ENCODE data around the gene FYB2.

FYB2 gene, protein sequence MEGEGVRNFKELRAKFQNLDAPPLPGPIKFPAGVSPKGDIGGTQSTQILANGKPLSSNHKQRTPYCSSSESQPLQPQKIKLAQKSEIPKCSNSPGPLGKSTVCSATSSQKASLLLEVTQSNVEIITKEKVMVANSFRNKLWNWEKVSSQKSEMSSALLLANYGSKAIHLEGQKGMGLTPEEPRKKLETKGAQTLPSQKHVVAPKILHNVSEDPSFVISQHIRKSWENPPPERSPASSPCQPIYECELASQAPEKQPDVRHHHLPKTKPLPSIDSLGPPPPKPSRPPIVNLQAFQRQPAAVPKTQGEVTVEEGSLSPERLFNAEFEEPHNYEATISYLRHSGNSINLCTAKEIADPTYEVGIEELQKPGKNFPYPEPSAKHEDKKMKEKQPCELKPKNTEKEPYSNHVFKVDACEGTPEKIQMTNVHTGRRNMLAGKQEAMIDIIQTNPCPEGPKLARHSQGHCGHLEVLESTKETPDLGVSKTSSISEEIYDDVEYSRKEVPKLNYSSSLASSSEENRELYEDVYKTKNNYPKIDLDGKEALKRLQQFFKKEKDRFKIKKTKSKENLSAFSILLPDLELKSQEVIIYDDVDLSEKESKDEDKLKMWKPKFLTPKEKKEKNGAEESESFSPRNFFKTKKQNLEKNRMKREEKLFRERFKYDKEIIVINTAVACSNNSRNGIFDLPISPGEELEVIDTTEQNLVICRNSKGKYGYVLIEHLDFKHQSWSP

GRCh38 chr1:56819387-56819899 lies at the start of gene FYB2:
TSS of gene FYB2 (minus strand) at chr1:56819404. CDS start at chr1:56819290, 114 bp downstream.
- DNase-seq = no peak

DNA sequence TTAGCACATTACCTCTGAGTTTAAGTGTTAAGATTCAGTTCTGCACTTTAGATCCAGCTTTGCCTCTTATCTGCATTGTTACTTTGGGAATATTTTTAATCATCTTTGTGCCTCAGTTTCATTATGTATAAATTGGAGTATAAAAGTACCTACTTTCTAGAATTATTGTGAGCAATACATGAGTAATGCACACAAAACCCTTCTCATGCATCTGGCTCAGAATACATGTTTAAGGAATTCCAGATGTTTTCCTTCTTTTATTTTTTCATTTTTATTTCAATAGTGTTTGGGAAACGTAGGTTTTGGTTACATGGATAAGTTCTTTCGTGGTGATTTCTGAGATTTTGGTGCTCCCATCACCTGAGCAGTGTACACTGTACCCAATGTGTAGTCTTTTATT lies 49.6 kb upstream of the FYB2 start:
- DNase-seq = no peak

GRCh38 chr1:56867491-56867890 lies 48.3 kb upstream of the FYB2 start:
- DNase-seq = no peak

DNA sequence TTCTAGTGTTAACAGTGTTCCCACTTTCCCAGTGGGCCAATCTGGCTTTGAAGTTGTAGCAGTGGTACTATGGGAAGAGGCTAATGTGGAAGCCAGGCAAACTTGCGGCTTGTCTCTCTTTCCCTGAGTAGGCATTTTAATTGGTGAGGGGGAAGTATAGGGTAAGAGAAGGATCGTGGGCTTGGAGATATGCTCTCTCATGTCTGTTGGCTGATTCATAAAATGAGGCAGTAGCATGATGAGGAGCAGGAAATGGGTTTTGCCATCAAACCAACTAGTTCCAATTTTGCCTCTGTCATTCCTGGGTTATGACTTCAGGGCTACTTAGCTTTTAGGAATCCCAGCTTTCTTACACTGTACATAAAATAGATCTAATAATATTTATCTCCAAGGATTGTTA lies 47.5 kb upstream of the FYB2 start:
- DNase-seq = no peak

GRCh38 chr1:56864430-56864829 lies 45.2 kb upstream of the FYB2 start:
- DNase-seq = no peak

DNA sequence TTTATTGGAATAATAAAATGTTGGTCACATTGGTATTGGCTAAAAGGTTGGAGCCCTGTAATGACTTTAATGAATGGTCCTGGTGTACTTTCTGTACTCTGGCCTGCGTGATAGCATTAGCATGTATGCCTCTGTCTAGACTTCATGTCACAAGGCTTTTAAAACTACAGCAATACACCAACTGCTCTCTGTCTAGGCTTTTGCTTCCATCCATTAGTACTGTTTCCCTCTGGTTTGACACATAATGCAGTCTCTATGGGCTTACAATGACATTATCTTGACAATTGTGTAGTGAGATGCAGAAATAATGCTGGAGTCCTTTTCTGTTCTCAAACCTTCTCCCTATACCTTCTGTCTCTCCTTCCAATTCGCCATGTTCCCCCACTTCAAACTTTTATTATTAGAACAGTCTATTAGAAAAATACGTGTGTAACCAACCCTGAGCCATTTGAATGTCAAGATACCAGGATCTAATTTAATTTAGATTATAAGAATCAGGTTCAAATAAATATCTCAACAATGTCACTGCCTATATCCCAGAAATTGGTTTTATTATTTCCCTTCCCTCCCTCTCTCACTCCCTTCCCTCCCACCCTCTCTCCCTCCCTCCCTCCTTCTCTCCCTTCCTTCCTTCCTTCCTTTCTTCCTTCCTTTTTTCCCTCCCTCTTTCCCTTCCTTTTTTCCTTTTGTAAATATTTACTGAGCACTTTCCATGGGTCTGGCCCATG lies 44.2 kb upstream of the FYB2 start:
- DNase-seq = no peak

GRCh38 chr1:56859287-56859686 lies 40.1 kb upstream of the FYB2 start:
- DNase-seq = no peak

- no peak for DNase-seq
Observed at GRCh38 chr1:56856186-56856585, 37.0 kb upstream of the FYB2 start.

DNA sequence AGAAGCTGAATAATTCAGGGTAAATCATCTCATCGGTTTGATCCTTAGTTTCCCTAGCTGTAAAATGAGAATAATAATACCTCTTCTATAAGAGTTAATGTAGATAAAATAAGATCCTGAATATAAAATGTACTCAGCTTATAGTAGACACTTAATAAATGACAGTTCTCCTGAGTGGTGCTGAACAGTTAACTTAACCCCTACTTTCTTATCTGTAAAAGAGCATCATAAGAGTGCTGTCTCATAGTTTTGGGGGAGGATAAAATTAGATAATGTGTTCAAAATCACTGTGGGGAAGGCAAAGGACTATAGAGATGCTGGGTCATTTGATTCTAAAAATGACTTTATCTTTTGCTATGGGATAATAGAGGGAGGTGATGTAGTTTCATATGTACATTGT lies 36.0 kb upstream of the FYB2 start:
- DNase-seq = no peak

- DNase-seq = no peak
Observed at GRCh38 chr1:56854521-56855099, 35.4 kb upstream of the FYB2 start, which contains the start of gene C8A. TSS of gene C8A (plus strand) at chr1:56854797. CDS start at chr1:56854902, 105 bp downstream.

- no peak for DNase-seq
Observed at GRCh38 chr1:56852476-56852875, 33.3 kb upstream of the FYB2 start.

DNA sequence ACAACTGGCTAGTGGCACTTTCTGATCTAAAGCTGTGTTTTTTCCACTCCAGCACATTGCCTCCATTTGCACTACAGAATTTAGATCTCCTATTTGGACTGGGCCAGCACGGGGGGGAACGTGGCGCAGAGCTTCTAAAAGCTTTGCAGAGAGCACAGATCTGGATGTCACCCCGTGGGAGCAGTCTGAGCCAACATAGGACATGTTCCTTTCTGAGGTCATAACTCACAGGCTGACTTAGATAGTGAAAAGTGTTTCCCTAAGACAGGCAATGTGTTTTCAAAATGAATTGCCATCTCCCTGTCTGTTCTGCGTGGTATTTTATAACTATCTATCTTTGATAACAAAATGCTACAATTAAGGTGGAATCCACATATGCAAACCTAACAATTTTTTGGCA lies 31.7 kb upstream of the FYB2 start:
- no peak for DNase-seq

- DNase-seq = no peak
Observed at GRCh38 chr1:56850411-56850810, 31.2 kb upstream of the FYB2 start.

- DNase-seq = no peak
Observed at GRCh38 chr1:56849750-56850149, 30.5 kb upstream of the FYB2 start.

DNA sequence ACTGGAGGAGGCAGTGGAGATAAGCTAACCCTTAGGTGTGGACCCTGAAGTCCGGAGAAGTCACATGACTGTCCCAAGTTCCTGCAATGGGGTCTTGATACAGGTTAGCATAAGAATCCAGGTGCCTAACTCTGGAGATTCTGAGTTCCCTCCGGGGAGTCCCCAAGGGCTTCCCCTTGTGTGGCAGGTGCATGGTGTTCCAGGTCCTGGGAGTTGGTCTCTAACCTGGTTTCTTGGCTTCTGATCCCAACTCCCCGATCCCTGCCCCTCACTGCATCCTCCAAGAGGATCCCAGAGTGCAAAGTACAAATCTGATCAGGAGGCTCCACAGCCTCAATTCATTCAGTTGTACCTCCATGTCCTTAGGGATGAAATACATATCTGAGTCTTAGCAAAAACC lies 26.1 kb upstream of the FYB2 start:
- no peak for DNase-seq

DNA sequence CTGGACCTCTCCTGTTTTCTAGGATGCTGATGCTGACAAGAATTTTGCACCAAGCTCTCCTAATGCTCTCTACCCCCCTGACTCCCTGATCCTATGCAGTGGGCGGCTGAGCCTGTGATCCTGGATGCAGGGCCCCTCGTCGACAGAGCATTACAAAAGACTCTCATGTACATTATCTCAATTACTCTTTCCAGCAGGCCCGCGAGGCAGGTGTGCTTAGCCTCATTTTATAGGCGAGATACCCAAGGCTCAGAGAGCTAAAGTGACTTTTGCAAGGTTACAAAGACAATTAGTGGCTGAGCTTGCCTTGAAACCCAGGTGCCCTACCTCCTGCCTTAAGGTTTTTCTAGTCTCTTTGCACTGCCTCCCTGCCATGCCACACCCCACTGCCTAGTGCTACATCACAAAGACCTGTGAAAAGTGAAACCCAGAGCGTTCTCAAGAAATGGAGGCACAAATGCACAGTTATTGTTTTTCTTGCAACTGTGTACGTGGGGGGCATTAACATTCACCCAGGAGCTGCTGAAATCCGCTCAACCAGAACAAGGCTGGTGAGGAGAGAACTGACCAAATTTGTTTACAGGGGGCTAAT lies 25.4 kb upstream of the FYB2 start:
- peak; percentile 61 for DNase-seq

DNA sequence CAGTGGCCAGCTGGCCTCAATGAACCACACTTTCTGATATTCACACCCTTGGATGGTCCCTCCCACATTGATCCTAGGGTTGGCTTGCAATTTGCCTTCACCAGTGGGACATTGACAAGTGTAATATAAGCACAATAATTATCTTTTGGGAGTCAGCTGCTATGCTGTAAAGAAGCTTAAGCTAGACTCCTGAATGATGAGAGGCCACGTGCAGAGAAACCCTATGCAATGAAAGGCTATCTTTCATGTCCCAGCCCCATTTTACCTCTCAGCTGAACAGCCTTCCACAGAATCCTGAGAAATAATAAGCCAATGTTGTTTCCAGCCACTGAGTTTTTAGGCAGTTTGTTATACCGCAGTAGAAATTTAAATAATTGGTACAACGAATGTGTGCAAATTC lies 24.3 kb upstream of the FYB2 start:
- DNase-seq = peak; percentile 29

DNA sequence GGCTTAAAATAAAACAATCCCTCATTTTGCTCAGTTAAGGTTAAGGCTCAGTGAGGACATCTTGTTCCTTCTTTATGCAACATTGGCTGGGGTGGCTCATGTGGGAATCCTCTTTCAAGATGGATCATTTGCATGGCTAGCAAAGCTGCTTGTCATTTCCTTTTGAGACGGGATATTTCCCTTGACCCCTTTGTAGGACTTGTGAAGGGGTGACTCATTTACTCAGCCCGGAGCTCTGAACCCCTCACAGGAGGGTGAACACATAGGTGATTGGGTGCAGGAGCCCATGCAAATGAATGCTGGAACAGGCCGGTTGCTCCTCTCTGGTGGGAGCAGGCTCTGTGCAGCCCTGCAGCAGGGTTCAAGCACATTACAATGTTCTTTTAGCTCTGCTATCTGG lies 19.6 kb upstream of the FYB2 start:
- DNase-seq = no peak

DNA sequence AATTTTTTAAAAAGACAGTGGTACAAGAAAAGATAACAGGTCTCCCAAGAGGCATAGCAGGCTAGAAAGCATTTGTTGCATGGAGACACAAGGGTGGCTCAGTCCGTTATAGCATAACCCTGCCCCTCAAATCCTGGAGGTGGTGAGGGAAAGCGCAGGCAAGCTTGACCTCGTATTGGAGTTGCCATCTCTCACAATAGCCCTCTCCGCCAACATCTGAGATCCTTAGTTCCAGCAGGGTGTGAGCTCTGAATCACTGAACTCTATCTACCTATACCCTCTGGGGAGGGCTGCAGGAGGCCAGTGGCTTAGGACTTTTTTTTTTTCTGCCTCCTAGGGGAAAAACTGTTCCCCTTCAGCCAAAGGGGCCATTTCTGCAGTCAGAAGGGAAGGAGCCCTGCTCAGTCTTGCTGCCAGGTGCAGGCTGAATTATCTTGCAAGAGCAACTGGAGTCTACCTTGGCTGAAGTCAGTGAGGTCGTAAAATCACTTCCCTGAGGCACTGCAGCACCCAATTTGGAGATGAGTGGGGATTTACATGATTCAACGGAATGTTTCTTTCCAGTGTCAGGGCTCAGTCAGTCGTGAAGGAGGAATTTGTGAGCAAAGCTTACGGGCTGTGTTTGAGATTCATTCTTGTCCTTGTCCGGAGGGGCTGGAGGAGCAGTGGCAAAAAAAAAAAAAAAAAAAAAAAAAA lies 18.2 kb upstream of the FYB2 start:
- no peak for DNase-seq

DNA sequence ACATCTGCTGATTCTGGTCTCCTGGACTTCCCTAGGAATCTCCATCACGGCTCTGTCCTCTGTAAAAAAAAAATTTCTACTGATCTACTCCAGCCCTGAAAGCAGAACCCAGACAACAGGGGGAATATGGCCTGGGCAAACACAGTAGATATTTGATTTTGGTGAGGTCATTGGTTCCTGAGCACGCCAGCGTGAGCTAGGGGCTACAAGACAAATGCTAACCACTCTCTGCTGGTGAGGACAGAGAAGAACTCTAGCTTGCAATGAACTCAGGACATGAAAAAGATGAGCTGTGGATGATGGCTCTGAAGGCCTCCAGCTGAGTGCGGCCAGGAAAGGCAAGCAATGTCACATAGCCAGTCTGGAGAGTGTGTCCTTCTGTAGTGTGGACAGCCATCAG lies 17.2 kb upstream of the FYB2 start:
- no peak for DNase-seq

DNA sequence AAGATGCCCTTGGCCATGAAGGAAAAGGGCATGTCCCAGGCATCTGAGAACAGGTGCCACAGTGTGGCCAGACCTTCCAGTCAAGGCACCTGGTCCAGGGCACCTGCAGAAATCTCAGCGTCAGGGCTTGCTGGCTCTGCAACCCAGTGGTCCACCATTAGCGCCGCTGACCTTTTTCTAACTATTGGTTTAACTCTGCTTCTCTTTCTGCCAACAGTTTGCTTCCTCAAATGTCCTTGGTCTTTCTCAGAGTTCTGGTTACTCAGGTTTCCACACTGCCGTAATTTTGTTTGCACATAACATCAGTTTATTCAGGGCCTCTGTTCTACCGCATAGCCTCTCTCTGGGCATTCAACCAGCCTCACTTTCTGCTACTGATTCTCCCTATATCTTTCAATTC lies 16.5 kb upstream of the FYB2 start:
- no peak for DNase-seq
